GM21737 (cell line): ENCODE data around the gene MYOCD.
"Not testable (repeated sequence)": the region's sequence is repeated elsewhere in the genome, so short reads cannot be mapped to it uniquely, and the experiment has no call there.

Experiments
- ATAC-seq: cut with Tn5 transposase; IDR thresholded peaks from one replicate; pipeline ENCODE4 v1.9.1; 2021; ENCODE audit warnings: mild to moderate bottlenecking, moderate library complexity; ENCODE audit not compliant: unreplicated experiment

MYOCD gene

GRCh38 chr17:12665263-12666210 lies at the start of gene MYOCD:
Gene MYOCD, plus strand, starts transcription at chr17:12665890. Its CDS starts 299 bp downstream, at chr17:12666189.
- ATAC-seq: no peak

- no peak for ATAC-seq
Observed at GRCh38 chr17:12616161-12616560, 49.5 kb upstream of the MYOCD start.

- ATAC-seq: no peak
Observed at GRCh38 chr17:12618557-12618956, 47.1 kb upstream of the MYOCD start.

- ATAC-seq: no peak
Observed at GRCh38 chr17:12619459-12620199, 46.1 kb upstream of the MYOCD start.

GRCh38 chr17:12620200-12620720 lies 45.4 kb upstream of the MYOCD start:
- ATAC-seq: no peak

- no peak for ATAC-seq
Observed at GRCh38 chr17:12622726-12623125, 43.0 kb upstream of the MYOCD start.

- no peak for ATAC-seq
Observed at GRCh38 chr17:12623220-12623848, 42.4 kb upstream of the MYOCD start.

GRCh38 chr17:12624211-12624610 lies 41.5 kb upstream of the MYOCD start:
- no peak for ATAC-seq

- ATAC-seq: no peak
Observed at GRCh38 chr17:12625092-12625491, 40.6 kb upstream of the MYOCD start.

- ATAC-seq: no peak
Observed at GRCh38 chr17:12627177-12627629, 38.5 kb upstream of the MYOCD start.

GRCh38 chr17:12627781-12628451 lies 37.8 kb upstream of the MYOCD start:
- ATAC-seq: no peak

- ATAC-seq: no peak
Observed at GRCh38 chr17:12631076-12631475, 34.6 kb upstream of the MYOCD start.

GRCh38 chr17:12632785-12633184 lies 32.9 kb upstream of the MYOCD start:
- ATAC-seq: no peak

- no peak for ATAC-seq
Observed at GRCh38 chr17:12634789-12635414, 30.8 kb upstream of the MYOCD start.

GRCh38 chr17:12635996-12636395 lies 29.7 kb upstream of the MYOCD start:
- ATAC-seq: not testable (repeated sequence)

- no peak for ATAC-seq
Observed at GRCh38 chr17:12637015-12637414, 28.7 kb upstream of the MYOCD start.

GRCh38 chr17:12637745-12638651 lies 27.7 kb upstream of the MYOCD start:
- ATAC-seq: no peak

GRCh38 chr17:12640364-12640763 lies 25.3 kb upstream of the MYOCD start:
- ATAC-seq: no peak

- no peak for ATAC-seq
Observed at GRCh38 chr17:12641084-12641483, 24.6 kb upstream of the MYOCD start.
